ENCODE measurements around the gene PID1. TPM values are rescaled to one million over a fixed set of nuclear protein-coding genes. Genes with fewer than 3 reads are reported as not detected.
"Not testable (repeated sequence)": the region's sequence is repeated elsewhere in the genome, so short reads cannot be mapped to it uniquely, and the experiment has no call there.

PID1 gene
- total RNA-seq, 2 donors from 2014 or later, result 13.0 to 13.8 TPM

DNA sequence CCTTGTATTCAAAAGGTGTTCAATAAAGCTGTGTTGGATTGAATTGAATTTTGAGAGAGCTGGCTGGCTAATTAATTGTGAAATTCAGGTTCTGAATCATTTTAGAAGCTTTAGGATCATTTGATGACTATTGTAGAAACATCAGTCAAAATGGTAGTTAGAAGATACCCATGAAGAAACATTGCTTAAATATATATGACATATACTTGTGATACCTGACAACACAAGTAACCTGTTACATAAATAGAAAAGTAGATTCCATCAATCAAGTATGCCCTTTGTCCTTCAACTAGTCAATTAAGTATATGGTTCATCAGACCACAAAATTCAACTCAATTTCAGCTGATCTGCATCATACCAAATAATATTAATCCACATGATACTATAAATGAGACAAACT is 185.6 kb downstream of the PID1 start:
- no peaks in the 10 kb centered on the region for H3K36me3 ChIP-seq (replicated peaks in 1 of 2; ENCODE audit: insufficient read depth in 1 of 2, low read depth in 2 of 2)
- ATAC-seq, result no peak
- intact Hi-C loops (cut with DNase I), result no loop called here

DNA sequence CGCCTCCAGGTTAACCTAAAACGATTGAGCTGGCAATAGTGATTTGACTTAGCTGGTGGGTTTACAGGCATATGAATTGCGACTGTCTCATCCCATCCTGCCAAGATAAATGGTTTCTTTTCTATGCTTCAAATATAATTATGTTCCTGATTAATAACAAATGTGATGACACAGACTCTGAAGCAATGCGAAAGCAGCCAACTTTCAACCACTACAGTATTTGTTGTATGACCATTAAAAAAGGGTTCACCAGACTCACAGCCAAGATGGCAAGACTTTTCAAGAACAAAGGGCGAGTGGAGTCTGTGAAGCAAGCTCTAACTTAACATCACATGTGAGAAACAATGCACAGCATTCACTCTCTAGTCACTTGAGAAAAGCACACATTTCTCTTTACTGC is 186.6 kb downstream of the PID1 start:
- DNase-seq (no peak), ATAC-seq (no peak)
- Histone ChIP-seq H3K27ac (no peak overlapping the region), H3K27me3 (no peaks in the 10 kb centered on the region), H3K4me3 (no peak overlapping the region), H3K9me3 (no peaks in the 10 kb centered on the region), H3K36me3 (replicated peaks in 1 of 2; ENCODE audit: insufficient read depth in 1 of 2, low read depth in 2 of 2) (no peaks in the 10 kb centered on the region), H3K4me1 (peaks cover 5% of the 10 kb centered on the region)
- TF ChIP-seq POLR2A (IDR thresholded peaks at IDR 0.05) (no peak), CTCF (IDR thresholded peaks at IDR 0.05) (no peak)
- intact Hi-C loops (cut with DNase I), result no loop called here
- WGBS, 2 donors, result 76 to 85% methylated on average over 5 of the region's 5 CpGs

More for the DNA sequence above, 185.6 kb downstream of the PID1 start:
- H3K27ac ChIP-seq, result no peak overlapping the region
- H3K27me3 ChIP-seq, result no peaks in the 10 kb centered on the region
- H3K9me3 ChIP-seq, result no peaks in the 10 kb centered on the region
- DNase-seq, result no peak
- TF ChIP-seq POLR2A (IDR thresholded peaks at IDR 0.05) (no peak), CTCF (IDR thresholded peaks at IDR 0.05) (no peak)
- peaks cover 5% of the 10 kb centered on the region for H3K4me1 ChIP-seq
- no peak overlapping the region for H3K4me3 ChIP-seq

- TF ChIP-seq CTCF (IDR thresholded peaks at IDR 0.05), result no peak
- no peak for TF ChIP-seq POLR2A (IDR thresholded peaks at IDR 0.05)
- Histone ChIP-seq H3K36me3 (replicated peaks in 1 of 2; ENCODE audit: insufficient read depth in 1 of 2, low read depth in 2 of 2) (no peaks in the 10 kb centered on the region), H3K4me1 (peaks cover 5% of the 10 kb centered on the region), H3K4me3 (no peak overlapping the region), H3K9me3 (no peaks in the 10 kb centered on the region), H3K27me3 (no peaks in the 10 kb centered on the region), H3K27ac (no peak overlapping the region)
- WGBS, 2 donors, result 38 to 39% methylated on average over 5 of the region's 5 CpGs
- intact Hi-C loops (cut with DNase I), result no loop called here
- ATAC-seq (no peak), DNase-seq (peak in 2 of 4 donors; percentile 15 to 16)
These were observed 187.3 kb downstream of the PID1 start for GRCh38 chr2:229083606-229084340.

- 48 to 61% methylated on average over 1 of the region's 1 CpG for WGBS, 2 donors
- Histone ChIP-seq H3K4me3 (no peak overlapping the region), H3K4me1 (peaks cover 5% of the 10 kb centered on the region), H3K36me3 (replicated peaks in 1 of 2; ENCODE audit: insufficient read depth in 1 of 2, low read depth in 2 of 2) (no peaks in the 10 kb centered on the region), H3K9me3 (no peaks in the 10 kb centered on the region), H3K27me3 (no peaks in the 10 kb centered on the region), H3K27ac (no peak overlapping the region)
- TF ChIP-seq CTCF (IDR thresholded peaks at IDR 0.05), result no peak
- no peak for TF ChIP-seq POLR2A (IDR thresholded peaks at IDR 0.05)
- intact Hi-C loops (cut with DNase I), result no loop called here
- DNase-seq, result no peak
- ATAC-seq, result no peak
These were observed 189.7 kb downstream of the PID1 start for GRCh38 chr2:229081411-229081810.

DNA sequence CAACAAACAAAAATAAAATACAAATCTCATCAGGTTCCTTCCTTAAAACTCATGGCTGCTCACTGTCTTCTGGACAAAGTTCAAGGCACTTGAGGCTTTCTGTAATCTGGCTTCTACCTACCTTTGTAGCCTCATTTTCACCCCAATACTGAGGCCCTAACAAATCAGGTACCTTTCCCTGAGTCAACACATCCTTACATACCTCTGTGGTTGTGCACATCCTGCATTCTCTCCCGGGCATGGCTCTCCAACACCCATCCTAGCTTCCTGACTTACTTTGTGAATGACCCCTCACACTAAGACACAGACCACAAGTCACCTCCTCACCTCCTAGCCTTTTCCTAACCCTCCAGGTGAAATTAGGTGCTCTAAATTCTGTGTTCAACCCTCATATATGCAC is 190.9 kb downstream of the PID1 start:
- no peaks in the 10 kb centered on the region for H3K9me3 ChIP-seq
- no peak overlapping the region for H3K27ac ChIP-seq
- WGBS, 2 donors, result 35 to 58% methylated on average over 1 of the region's 1 CpG
- H3K27me3 ChIP-seq, result no peaks in the 10 kb centered on the region
- DNase-seq (no peak), ATAC-seq (no peak)
- peaks cover 5% of the 10 kb centered on the region for H3K4me1 ChIP-seq
- intact Hi-C loops (cut with DNase I), result no loop called here
- no peaks in the 10 kb centered on the region for H3K36me3 ChIP-seq (replicated peaks in 1 of 2; ENCODE audit: insufficient read depth in 1 of 2, low read depth in 2 of 2)
- no peak overlapping the region for H3K4me3 ChIP-seq
- no peak for TF ChIP-seq CTCF (IDR thresholded peaks at IDR 0.05)
- no peak for TF ChIP-seq POLR2A (IDR thresholded peaks at IDR 0.05)

DNA sequence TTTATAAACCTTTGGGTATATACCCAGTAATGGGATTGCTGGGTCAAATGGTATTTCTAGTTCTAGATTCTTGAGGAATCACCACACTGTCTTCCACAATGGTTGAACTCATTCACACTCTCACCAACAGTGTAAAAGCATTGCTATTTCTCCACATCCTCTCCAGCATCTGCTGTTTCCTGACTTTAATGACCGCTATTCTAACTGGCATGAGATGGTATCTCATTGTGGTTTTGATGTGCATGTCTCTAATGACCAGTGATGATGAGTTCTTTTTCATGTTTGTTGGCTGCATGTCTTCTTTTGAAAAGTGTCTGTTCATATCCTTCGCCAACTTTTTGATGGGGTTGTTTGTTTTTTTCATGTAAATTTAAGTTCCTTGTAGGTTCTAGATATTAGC is 194.2 kb downstream of the PID1 start:
- ATAC-seq; H3K4me3 ChIP-seq; H3K9me3 ChIP-seq; H3K36me3 ChIP-seq (replicated peaks in 1 of 2; ENCODE audit: insufficient read depth in 1 of 2, low read depth in 2 of 2); intact Hi-C loops (cut with DNase I); H3K27me3 ChIP-seq; DNase-seq; H3K4me1 ChIP-seq; H3K27ac ChIP-seq: not testable (repeated sequence)
- 80 to 94% methylated on average over 2 of the region's 2 CpGs for WGBS, 2 donors

Data from body of pancreas (tissue), 4 donors.